ENCODE measurements around the gene C16orf78. TPM values are rescaled to one million over a fixed set of nuclear protein-coding genes. Genes with fewer than 3 reads are reported as not detected.

The C16orf78 gene
- total and polyA plus RNA-seq, 5 donors: not detected

DNA sequence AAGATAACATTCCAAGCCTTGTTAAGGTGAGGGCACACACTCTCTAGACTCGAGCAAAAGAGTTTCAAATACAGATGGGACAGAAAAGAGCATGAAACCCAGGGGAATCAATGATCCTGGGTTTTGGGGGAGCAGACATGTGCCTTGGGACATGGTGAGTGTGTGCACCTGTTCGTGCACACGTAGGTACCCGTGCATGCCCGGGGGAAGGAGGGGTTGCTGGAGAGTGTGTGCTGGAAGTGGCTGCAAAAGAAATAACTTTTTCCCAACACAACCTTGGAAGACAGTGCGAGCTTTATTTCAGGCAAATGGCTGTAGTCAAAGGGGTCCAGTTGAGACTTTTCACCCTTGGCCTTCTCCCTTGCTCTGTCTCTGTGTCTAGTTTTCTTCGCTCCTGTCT lies 62.6 kb downstream of the C16orf78 start:
- Histone ChIP-seq H3K27ac (ENCODE audit: low read length) (no peak overlapping the region), H3K4me3 (ENCODE audit: low read length) (no peak overlapping the region), H3K9me3 (ENCODE audit: control insufficient read depth, low read length) (no peaks in the 10 kb centered on the region), H3K27me3 (ENCODE audit: control insufficient read depth, insufficient read depth) (no peaks in the 10 kb centered on the region), H3K4me1 (ENCODE audit: control insufficient read depth, insufficient read depth, low read length) (no peaks in the 10 kb centered on the region)
- DNase-seq (no peak), ATAC-seq (no peak)
- 85% methylated on average over 7 of the region's 7 CpGs for WGBS
- intact Hi-C loops (cut with DNase I): no loop called here

- 78% methylated on average over 5 of the region's 5 CpGs for WGBS
- H3K4me3 ChIP-seq (ENCODE audit: low read length): no peak overlapping the region
- no peaks in the 10 kb centered on the region for H3K27me3 ChIP-seq (ENCODE audit: control insufficient read depth, insufficient read depth)
- ATAC-seq (no peak), DNase-seq (no peak)
- peaks cover 2% of the 10 kb centered on the region for H3K4me1 ChIP-seq (ENCODE audit: control insufficient read depth, insufficient read depth, low read length)
- H3K27ac ChIP-seq (ENCODE audit: low read length): no peak overlapping the region
- H3K9me3 ChIP-seq (ENCODE audit: control insufficient read depth, low read length): no peaks in the 10 kb centered on the region
- intact Hi-C loops (cut with DNase I): no loop called here
Measured at GRCh38 chr16:49437344-49437743, 63.7 kb downstream of the C16orf78 start.

DNA sequence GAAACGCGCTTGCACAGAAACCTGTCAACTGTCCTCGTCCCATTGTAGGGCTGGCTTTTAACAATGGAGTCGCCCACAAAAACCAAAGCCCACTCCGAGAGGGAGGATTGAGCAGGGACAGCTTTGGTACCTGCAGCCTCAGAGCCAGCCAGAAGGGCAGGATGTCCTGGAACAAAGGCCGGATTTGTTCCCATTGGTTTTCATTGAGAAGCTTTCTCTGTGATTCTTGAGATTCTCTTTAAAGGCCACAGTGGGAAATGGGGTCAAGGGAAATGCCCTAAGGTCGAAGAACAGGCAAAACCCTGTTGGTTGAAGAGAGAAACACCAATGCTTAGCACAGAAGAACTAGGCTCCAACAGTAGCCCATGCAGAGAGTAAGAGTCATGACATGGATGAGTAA lies 65.4 kb downstream of the C16orf78 start:
- WGBS: 66% methylated on average over 7 of the region's 7 CpGs
- DNase-seq: no peak

GRCh38 chr16:49439676-49440075 lies 66.1 kb downstream of the C16orf78 start:
- intact Hi-C loops (cut with DNase I): no loop called here

More for the DNA sequence above, 65.4 kb downstream of the C16orf78 start:
- Histone ChIP-seq H3K27me3 (ENCODE audit: control insufficient read depth, insufficient read depth) (no peaks in the 10 kb centered on the region), H3K9me3 (ENCODE audit: control insufficient read depth, low read length) (no peaks in the 10 kb centered on the region), H3K27ac (ENCODE audit: low read length) (no peak overlapping the region), H3K4me1 (ENCODE audit: control insufficient read depth, insufficient read depth, low read length) (peaks cover 2% of the 10 kb centered on the region), H3K4me3 (ENCODE audit: low read length) (no peak overlapping the region)
- no peak for ATAC-seq
- intact Hi-C loops (cut with DNase I): no loop called here

GRCh38 chr16:49440156-49441065 lies 66.8 kb downstream of the C16orf78 start:
- intact Hi-C loops (cut with DNase I): no loop called here
- WGBS: 68% methylated on average over 20 of the region's 20 CpGs
- Histone ChIP-seq H3K4me1 (ENCODE audit: control insufficient read depth, insufficient read depth, low read length) (peaks cover 2% of the 10 kb centered on the region), H3K27me3 (ENCODE audit: control insufficient read depth, insufficient read depth) (no peaks in the 10 kb centered on the region), H3K27ac (ENCODE audit: low read length) (no peak overlapping the region), H3K4me3 (ENCODE audit: low read length) (no peak overlapping the region), H3K9me3 (ENCODE audit: control insufficient read depth, low read length) (no peaks in the 10 kb centered on the region)
- ATAC-seq (no peak), DNase-seq (no peak)

More at GRCh38 chr16:49439676-49440075, 66.1 kb downstream of the C16orf78 start:
- 90% methylated on average over 4 of the region's 4 CpGs for WGBS
- no peaks in the 10 kb centered on the region for H3K27me3 ChIP-seq (ENCODE audit: control insufficient read depth, insufficient read depth)
- ATAC-seq (no peak), DNase-seq (no peak)
- H3K27ac ChIP-seq (ENCODE audit: low read length): no peak overlapping the region
- H3K4me1 ChIP-seq (ENCODE audit: control insufficient read depth, insufficient read depth, low read length): peaks cover 2% of the 10 kb centered on the region
- no peak overlapping the region for H3K4me3 ChIP-seq (ENCODE audit: low read length)
- H3K9me3 ChIP-seq (ENCODE audit: control insufficient read depth, low read length): no peaks in the 10 kb centered on the region

DNA sequence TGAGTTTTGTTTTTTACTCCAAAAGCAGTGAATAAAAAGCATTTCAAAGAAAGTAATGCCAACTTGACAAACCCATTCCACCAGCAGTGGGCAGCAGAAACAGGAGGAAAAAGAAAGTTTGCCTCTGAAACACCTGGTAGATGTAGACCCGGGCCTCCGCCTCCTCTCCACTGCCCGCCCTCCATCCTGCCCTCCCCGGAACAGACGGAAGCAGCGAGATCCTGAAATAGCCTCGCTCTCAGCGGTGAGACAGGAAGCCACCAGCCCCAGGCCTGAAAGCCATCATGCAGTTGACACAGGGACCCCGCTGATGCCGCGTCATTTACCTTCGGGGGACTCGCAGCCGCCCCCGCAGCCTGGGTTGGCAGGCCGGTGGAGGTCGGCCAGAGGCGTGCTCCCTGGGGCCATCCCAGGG lies 67.8 kb downstream of the C16orf78 start:
- H3K9me3 ChIP-seq (ENCODE audit: control insufficient read depth, low read length): no peaks in the 10 kb centered on the region
- WGBS: 18% methylated on average over 18 of the region's 18 CpGs
- intact Hi-C loops (cut with DNase I): no loop called here
- H3K4me1 ChIP-seq (ENCODE audit: control insufficient read depth, insufficient read depth, low read length): peaks cover 2% of the 10 kb centered on the region
- ATAC-seq (peak; percentile 61 to 88), DNase-seq (peak; percentile 29 to 69 (median 65))
- no peak overlapping the region for H3K27ac ChIP-seq (ENCODE audit: low read length)
- no peak overlapping the region for H3K4me3 ChIP-seq (ENCODE audit: low read length)
- no peaks in the 10 kb centered on the region for H3K27me3 ChIP-seq (ENCODE audit: control insufficient read depth, insufficient read depth)

GRCh38 chr16:49442805-49443204 lies 69.2 kb downstream of the C16orf78 start:
- intact Hi-C loops (cut with DNase I): no loop called here
- H3K4me3 ChIP-seq (ENCODE audit: low read length): no peak overlapping the region
- WGBS: 50% methylated on average over 5 of the region's 5 CpGs
- no peak for ATAC-seq
- H3K4me1 ChIP-seq (ENCODE audit: control insufficient read depth, insufficient read depth, low read length): peaks cover 2% of the 10 kb centered on the region
- H3K27ac ChIP-seq (ENCODE audit: low read length): no peak overlapping the region
- H3K9me3 ChIP-seq (ENCODE audit: control insufficient read depth, low read length): no peaks in the 10 kb centered on the region
- no peaks in the 10 kb centered on the region for H3K27me3 ChIP-seq (ENCODE audit: control insufficient read depth, insufficient read depth)
- no peak for DNase-seq

DNA sequence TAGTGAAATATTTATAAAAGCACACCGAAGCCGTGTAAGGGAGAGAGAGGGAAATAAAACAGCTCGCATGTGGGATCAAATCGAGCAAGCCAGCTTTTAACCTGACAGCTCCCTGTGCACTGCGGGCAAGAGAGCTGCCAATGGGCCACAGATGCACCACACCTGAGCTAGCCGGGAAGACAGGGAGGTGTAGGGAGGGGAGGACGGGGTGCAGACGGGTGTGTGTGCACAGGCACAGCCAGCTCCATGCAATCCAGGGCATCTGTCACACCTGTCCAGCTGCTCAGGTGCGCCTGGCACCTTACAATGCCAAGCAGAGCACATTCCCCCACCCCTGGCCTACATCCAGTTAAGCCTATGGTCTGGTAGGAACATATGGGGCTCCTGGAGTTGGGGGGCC lies 70.0 kb downstream of the C16orf78 start:
- no peak overlapping the region for H3K27ac ChIP-seq (ENCODE audit: low read length)
- H3K27me3 ChIP-seq (ENCODE audit: control insufficient read depth, insufficient read depth): no peaks in the 10 kb centered on the region
- H3K4me1 ChIP-seq (ENCODE audit: control insufficient read depth, insufficient read depth, low read length): peaks cover 2% of the 10 kb centered on the region
- no peak overlapping the region for H3K4me3 ChIP-seq (ENCODE audit: low read length)
- DNase-seq: no peak
- 86% methylated on average over 9 of the region's 9 CpGs for WGBS
- intact Hi-C loops (cut with DNase I): no loop called here
- no peaks in the 10 kb centered on the region for H3K9me3 ChIP-seq (ENCODE audit: control insufficient read depth, low read length)
- ATAC-seq: no peak

DNA sequence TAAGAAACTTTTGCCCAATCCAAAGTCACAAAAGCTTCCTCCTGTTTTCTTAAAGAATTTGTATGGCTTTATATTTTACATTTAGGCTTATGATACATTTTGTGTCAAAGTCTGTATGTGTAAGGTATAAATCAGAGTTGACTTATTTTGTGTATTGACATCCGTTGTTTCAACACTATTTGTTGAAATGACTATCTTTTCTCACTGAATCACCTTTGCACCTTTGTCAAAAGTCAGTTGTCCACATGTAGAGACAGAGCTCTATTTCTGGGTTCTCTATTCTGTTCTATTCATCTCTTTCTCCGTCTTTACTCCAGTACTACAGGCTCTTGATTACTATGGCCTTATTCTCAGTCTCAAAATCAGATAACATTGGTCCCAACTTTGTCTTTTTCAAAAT lies 73.2 kb downstream of the C16orf78 start:
- Histone ChIP-seq H3K4me3 (ENCODE audit: low read length) (no peak overlapping the region), H3K27ac (ENCODE audit: low read length) (no peak overlapping the region), H3K27me3 (ENCODE audit: control insufficient read depth, insufficient read depth) (no peaks in the 10 kb centered on the region), H3K9me3 (ENCODE audit: control insufficient read depth, low read length) (no peaks in the 10 kb centered on the region), H3K4me1 (ENCODE audit: control insufficient read depth, insufficient read depth, low read length) (no peaks in the 10 kb centered on the region)
- intact Hi-C loops (cut with DNase I): no loop called here
- ATAC-seq (no peak), DNase-seq (no peak)
- 87% methylated on average over 2 of the region's 2 CpGs for WGBS
